ENCODE data around the gene CCR9.

GRCh38 chr3:45874677-45875346 is 11.5 kb upstream of the CCR9 start:
- no peak for TF ChIP-seq CTCF (IDR thresholded peaks at IDR 0.05)
- no peak for TF ChIP-seq ZFX (IDR thresholded peaks at IDR 0.05; ENCODE audit: borderline replicate concordance)
